Measurements from ENCODE around the gene KDM5B.

KDM5B gene

DNA sequence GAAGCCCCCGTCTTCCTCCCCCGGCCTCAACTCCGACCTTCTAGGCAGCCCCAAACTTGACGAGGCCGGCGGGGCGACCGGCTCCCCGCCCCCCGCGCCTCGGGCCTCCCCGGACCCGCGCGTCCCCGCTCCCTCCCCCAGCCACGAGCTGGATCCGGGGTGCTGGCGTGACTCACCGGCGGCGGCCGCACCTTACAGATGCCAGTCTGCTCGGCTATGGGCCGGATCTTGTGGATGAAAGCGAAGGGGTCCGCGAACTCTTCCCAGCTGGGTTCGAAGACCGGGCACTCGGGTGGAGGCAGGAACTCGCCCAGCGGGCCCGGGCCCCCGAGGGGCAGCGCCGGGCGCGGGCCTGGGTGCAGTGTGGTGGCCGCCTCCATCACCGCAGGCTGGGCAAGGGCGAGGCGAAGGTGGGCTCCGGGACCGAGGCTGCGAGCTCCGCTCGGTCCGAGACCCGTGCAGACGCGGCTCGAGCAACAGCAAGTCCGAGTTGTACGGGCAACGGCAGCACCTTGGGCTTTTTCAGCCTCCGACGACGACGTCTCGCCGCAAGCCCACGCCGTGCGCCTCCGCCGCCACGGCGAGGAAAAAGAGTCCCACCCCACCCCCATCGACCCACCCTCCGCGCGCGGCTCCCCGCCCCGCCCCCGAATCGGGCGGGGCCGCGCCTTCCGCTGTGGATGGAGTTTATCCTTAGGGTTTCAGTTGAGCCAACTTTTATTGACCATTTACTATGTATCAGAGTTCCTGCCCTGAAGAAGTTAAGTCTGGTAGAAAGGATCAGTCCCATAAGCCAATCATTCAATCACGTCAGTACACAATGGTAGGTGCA is at the start of gene KDM5B:
Gene KDM5B (minus strand): TSS at position 496 of the 832 bp plus-strand sequence. CDS start 116 bp downstream, at position 380.
- H3K4me3 ChIP-seq (ENCODE audit: low read depth, low read length): peak within 1 kb of the TSS; percentile 34
- TF ChIP-seq, protein P1, sequence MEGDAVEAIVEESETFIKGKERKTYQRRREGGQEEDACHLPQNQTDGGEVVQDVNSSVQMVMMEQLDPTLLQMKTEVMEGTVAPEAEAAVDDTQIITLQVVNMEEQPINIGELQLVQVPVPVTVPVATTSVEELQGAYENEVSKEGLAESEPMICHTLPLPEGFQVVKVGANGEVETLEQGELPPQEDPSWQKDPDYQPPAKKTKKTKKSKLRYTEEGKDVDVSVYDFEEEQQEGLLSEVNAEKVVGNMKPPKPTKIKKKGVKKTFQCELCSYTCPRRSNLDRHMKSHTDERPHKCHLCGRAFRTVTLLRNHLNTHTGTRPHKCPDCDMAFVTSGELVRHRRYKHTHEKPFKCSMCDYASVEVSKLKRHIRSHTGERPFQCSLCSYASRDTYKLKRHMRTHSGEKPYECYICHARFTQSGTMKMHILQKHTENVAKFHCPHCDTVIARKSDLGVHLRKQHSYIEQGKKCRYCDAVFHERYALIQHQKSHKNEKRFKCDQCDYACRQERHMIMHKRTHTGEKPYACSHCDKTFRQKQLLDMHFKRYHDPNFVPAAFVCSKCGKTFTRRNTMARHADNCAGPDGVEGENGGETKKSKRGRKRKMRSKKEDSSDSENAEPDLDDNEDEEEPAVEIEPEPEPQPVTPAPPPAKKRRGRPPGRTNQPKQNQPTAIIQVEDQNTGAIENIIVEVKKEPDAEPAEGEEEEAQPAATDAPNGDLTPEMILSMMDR (IDR thresholded peaks at IDR 0.05; ENCODE audit: borderline replicate concordance, insufficient read depth, low read depth, low read length): no peak

DNA sequence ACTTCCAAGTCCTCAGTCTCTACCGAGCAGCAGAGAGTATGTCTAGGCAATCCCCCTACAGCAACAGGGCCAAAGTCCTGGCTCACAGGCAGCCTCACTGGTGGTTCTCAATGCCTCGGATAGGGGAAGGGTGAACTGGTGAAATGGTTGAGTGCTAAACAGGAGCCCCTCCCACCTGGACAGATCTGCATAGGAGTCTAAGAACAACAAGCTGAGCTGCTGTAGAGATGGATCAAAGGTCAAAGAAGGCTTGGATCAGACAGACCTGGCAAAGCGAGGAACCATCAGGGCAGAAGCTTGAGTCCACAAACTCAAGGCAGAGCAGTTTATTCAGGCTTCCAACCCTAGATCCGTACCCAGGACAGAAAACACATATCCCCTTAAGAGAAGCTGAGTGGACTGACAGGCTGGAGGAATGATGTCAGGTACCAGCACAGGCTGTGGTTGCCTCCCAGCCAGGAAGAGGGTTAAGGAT is 49.0 kb upstream of the KDM5B start:
- TF ChIP-seq, protein P1 (IDR thresholded peaks at IDR 0.05; ENCODE audit: borderline replicate concordance, insufficient read depth, low read depth, low read length): no peak
- no peak overlapping the region for H3K4me3 ChIP-seq (ENCODE audit: low read depth, low read length)

DNA sequence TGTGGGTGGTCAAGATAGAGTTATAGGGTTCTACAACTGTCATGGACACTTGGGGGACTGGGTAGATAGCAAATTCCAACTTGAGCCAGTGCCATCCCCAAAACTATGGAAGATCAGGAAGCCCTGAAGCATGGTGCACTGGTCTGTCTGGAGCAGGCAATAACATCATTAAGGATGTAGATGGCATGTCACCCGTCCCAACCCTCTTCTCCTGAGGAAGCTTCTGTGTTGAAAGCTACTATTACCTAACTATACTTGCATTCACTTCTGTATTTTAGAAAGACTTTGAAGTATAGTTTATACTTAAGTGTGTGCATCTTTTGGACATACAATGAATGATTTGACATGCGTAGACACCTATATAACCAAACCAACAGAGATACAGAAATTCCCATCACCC is 47.8 kb upstream of the KDM5B start:
- no peak overlapping the region for H3K4me3 ChIP-seq (ENCODE audit: low read depth, low read length)
- TF ChIP-seq, protein P1 (IDR thresholded peaks at IDR 0.05; ENCODE audit: borderline replicate concordance, insufficient read depth, low read depth, low read length): no peak

DNA sequence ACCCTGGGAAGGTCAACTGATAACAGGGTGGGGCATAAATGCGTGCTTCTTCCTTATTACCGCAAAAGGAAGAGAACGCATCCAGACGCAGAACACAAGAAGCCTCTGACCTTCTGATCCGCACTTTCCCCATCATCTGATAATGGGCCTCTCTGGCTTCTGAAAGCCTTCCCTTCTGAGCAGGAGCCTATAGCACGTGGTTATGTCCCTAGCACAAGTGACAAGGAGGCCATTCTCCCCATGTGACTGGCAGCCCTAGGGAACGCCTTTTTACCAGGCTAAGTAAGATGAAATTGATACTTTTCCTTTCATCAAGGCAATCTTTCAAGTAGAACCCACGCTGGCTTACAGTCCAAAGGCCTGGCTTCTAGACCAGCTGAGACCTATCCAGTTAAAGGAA is 46.6 kb upstream of the KDM5B start:
- H3K4me3 ChIP-seq (ENCODE audit: low read depth, low read length): no peak overlapping the region
- TF ChIP-seq, protein P1 (IDR thresholded peaks at IDR 0.05; ENCODE audit: borderline replicate concordance, insufficient read depth, low read depth, low read length): no peak

DNA sequence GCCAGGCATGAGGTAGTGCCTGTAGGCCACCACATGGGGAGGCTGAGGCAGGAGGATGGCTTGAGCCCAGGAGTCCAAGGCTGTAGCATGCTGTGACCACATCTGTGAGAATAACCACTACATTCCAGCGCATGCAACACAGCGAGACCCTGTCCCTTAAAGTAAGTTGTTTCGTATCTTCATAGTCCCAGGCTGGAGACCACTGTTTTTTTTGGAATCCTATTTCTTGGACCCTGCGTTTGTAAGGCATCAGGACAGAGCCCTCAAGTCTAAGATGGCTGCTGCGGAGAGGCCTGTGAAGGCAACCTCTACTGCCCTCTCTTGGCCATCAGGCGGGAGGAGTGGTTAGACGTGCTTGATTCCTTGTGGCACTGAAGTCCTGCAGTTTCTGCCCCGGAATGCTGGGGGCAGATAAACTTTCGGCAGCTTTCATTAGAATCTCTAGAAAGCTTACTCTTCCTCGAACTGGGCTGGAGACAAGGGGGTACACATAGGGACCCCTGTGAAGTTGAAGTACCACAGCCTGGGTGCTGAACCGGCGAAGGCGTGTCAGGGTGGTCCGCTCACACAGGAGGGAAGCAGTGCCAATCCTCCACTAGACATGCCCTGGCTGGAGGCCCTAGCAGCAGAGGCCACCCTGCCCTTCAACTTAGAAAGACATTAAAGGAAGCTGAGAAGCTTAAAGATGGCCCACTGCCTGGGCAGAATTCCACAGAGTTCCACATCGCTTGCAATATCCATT is 44.1 kb upstream of the KDM5B start:
- no peak overlapping the region for H3K4me3 ChIP-seq (ENCODE audit: low read depth, low read length)
- TF ChIP-seq, protein P1 (IDR thresholded peaks at IDR 0.05; ENCODE audit: borderline replicate concordance, insufficient read depth, low read depth, low read length): peak; percentile 60; the same call in 1 of the 2 replicates

DNA sequence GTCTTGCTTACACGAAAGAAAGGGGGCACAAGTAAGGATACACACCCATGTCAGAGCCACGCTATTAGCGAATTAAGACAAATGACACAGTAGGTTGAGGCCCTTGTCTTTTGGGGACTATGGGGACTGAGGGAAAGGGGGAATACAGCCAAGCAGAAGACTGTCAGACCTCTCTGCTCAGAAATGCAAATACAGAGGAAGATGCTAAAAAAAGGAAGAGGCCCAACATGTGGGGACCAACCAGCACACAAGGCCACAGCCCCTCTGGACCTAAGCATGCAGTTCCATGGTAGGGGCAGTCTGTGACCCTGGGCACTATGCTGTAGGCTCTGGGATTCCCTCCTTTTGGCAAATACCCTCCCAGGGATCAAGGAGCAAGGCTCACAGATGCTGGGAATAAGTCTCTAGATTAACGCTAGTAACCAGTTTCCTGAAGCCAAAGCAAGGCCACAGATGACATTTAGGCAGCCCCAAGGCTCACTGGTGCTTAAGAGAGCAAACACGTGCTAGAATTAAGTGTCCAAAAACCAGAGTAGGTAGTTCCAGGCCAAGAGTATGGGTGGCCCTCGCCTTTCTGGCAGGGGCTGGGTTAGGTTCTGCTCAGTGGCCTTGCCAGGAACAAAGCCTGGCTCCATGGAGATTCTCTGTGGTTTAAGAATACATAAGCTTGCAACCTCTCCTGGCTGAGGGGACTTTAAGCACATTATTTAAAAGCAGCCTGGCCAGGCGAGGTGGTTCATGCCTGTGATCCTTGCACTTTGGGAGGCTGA is 42.6 kb upstream of the KDM5B start:
- H3K4me3 ChIP-seq (ENCODE audit: low read depth, low read length): no peak overlapping the region
- TF ChIP-seq, protein P1 (IDR thresholded peaks at IDR 0.05; ENCODE audit: borderline replicate concordance, insufficient read depth, low read depth, low read length): no peak

All from GM12875 (cell line).